H1 (cell line): ENCODE data around the gene GTF3C2.

Experiments
- CTCF ChIP-seq, 3 experiments: IDR thresholded peaks; 1 replicate in 2 of 3; 2 replicates in 1 of 3; pipeline versions ENCODE4 v1.5.1 to v1.6.1; 2011; ENCODE audit warnings: low read length in 3 of 3, mild to moderate bottlenecking in 3 of 3, inconsistent platforms in 2 of 3, low read depth in 1 of 3, moderate library complexity in 1 of 3; ENCODE audit not compliant: insufficient read depth in 1 of 3; ENCODE audit errors: control extremely low read depth in 1 of 3
- RFX5 ChIP-seq: IDR thresholded peaks from 2 replicates; pipeline ENCODE4 v1.6.1; 2011; ENCODE audit warnings: low read depth, low read length, improper control_type of control experiment, borderline replicate concordance
- SRF ChIP-seq: IDR thresholded peaks from 2 replicates; pipeline ENCODE4 v1.6.1; 2011; ENCODE audit warnings: mild to moderate bottlenecking, low read depth, low read length, moderate library complexity

- TF ChIP-seq CTCF (IDR thresholded peaks at IDR 0.05; ENCODE audit: control extremely low read depth in 1 of 3, insufficient read depth in 1 of 3, low read depth in 1 of 3, low read length in 3 of 3) (no peak), RFX5 (no peak), SRF (no peak)
These were observed 44.4 kb downstream of the GTF3C2 start for GRCh38 chr2:27312152-27312551.
